ENCODE data around the gene HOXB7.
A peak's percentile ranks its signal among the peaks of the same experiment; 100 is the strongest.

The HOXB7 gene

DNA sequence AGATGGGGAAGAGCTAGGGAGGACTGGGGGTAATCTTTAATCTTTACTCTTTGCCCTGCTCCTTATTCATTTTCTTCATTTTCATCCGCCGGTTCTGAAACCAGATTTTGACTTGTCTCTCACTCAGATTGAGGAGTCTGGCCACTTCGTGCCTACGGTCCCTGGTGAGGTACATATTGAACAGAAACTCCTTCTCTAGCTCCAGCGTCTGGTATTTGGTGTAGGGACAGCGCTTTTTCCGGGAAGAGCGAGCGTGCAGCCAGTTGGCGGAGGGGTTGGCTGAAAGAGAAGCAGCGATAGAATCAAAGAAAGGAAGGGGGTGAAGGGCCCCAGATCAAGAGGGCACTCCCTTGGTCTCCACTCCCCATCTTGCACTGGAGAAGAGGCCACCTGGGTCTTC, 12.0 kb upstream of the HOXB7 start:
- DNase-seq: no peak

DNA sequence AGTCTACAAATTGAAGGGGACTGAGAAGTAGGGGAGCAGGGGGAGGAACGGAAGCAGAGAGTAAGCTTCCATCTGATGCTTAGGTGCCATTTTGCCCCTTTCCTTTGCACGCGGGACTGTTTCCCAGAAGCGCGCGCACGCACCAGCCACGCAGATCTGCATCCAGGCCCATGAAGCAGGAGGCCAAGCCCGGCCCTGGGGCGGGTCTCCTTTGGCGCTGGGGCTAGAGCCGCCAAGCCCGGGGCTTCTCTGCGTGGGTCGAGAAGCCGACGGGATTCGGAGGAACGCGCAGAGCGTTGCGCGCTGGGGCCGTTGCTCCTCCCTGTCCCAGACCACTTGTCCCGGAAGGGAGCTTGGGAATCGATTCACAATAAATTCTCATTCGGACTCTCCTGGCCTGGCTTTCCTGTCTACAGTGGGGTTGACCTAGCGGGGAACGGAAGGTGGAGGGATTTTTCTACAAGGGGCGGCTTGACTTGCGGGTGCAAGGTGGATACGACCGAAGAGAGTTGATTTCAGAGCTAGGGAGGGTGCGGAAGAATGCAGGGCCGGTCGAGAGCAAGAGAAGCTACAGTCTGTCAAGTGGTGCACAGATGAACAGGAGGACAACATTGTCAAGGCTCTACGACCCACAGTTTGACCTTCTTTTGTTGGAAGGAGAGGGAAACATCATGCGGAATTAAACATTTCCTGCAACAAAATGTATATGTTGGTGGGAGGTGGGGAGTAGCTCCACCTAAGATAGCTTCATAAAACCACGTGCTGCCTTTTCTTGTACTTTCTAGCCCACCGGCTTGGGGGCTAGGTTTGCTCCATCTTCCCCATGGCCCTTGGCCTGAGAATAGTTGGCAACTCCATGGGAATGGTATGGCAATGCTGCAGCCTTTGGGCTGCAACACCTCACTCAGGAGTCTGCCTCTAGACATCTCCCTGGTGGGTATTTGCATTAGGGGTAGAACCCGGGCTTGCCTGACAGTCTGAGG, 10.9 kb upstream of the HOXB7 start:
- DNase-seq: no peak

DNA sequence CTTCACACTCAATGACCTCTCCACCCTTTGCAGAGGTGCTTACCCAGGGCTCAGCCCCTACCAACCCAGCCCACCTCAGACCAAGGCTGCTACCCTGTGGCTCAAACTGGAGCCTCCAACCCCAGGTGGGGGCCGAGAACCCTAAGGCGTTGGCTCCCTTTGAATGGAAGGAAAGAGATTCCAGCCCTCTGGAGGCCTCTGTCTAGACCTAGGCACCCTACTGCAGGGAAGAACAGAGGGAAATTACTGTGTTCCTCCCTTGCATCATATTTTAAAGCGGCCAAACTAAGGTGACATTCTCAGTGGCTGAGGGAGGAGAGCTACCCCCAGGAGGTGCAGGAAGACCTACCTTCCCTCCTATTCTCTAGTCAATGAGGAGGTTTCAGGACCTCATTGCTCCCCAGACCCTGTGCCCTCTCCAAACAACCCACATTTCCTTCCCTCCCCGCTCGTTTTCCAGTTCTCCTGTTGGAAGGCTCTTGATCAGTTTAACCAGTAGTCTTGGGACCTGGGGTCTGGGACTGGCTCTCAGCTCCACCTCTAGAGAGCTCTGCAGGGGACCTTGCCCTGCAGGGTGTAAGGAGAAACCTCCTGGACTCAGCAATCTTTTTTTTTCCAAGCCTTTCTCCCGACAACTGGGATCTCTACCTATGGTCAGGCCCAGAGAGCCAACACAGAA, 9.8 kb upstream of the HOXB7 start:
- no peak for DNase-seq

DNA sequence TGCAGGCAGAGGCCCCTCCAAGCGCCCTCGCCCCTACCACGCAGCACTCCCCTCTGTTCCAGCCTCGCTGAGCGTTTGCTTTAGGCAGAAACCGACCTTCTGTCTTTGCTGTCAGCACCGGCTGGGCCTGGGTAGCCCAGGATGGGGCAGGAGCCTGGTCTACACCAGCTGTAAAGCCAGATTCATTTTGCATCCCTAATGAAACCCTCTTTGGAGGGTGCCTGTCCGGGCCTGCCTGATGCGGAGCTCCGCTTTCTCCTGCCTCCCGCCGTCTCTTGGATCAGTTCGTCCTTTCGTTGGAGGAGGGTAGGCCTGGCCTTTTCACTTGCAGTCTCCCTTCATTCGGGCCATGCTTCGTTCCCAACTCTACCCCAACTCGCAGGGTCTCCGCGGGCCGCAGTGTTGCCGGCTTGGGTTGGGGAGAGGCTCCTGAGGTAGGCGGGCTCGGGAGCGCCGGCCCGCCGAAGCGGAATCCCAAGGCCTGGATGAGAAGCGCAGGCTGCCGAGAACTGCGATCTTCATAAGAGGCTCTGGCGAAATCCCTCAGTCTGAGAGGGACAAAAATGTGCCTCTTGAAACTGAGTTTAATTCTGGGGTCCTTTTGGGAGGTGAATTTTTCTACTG, 9.1 kb upstream of the HOXB7 start:
- DNase-seq: no peak

DNA sequence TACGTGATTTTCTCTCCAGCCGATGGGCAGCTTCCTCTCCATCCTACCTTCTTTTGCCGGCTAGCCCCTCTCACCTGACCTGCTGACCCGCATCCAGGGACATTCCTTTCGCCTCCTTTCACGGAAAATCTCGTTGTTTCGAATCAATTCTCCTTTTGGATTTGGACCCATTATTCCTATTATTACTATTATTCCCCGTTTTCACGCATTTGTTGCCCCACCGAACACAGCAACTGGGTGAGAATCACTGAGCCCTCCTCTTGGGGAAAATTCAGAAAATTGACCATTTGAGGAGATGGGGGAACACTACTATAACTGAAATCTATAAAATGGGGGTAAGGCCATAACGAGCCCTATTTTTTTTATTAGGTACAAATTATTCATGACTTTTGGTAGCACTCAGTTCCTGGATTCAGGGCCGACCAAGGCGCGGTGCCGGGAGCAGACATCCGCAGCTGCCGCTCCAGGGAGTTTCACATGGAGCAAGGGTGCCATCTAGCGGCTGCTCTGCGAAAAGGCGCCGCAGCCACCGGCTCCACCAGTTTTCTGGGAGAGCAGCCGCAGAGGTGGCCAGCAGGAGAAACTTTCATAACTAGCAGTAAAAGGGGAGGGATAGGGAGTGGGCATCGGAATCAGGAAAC, 7.6 kb upstream of the HOXB7 start:
- peak; percentile 82 for DNase-seq

DNA sequence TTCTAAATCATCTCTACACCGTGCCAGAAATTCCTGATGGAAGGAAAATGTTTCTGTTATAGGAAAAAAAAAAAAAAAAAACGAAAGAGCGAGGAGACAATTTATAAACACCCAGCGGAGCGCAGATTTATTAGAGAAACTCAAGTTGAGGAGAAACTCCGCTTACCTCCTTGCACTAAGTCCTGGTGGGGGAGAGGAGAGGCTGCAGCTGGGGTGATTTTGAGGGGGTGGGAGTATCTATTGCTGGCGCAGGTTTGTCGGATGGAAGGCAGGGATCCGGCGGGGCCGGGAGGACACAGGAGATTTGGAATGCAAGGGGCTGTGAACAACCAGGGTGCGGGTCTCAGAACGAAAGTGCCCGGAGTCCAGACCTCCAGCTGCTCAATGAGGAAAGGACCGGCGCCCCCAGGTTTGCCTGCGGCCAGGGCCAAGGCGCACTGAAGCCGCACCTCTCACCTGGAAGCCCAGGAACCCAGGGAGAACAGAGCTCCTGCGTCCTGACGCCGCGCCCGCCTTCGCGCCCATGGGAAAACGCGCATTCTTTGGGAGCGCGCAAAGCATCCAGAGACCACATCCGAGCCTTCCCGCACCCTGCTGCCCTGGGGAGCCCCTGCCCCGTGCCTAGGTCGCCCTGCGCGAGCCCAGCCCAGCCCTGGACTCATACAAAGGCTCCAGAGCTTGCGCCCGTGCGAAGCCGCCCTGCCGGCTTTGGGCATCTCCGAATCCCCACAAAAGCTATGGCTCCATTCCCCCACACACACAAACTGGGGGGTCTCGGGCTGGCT, 6.8 kb upstream of the HOXB7 start:
- no peak for DNase-seq

DNA sequence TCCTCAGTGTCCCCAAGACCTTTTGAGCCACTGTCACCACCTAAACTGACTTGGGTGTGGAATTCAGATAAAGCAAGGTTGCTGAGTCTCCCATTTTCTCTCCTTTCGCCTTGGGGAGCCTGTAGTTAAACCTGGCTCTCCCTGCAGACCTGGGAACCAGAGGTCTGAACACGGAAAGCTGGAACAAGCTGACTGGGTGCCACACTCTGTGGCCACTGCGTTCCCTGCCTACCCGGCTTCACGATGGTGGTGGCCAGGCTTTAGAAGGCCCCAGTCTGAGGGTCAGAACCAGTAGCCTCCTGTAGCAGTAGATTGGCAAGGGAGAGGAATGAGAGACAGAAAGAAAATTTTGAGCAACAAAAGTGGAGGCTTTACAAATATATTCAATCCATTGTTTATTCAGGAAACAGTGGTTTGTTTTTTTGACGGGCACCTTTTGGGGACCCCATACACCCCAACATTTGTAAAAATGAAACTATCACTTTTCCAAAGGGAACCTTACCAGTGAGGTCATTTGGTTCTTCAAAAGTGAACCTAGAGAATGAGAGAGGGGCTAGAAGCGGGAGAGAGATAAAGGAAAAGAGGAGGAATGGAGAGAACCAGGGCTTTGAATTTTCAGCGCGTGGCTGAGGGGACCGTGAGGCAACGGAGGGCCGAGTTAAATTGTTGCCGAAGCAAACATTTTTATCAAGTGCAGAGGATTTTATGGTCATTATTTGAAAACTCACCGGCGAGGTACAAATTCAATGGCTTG, 6.1 kb upstream of the HOXB7 start:
- no peak for DNase-seq

DNA sequence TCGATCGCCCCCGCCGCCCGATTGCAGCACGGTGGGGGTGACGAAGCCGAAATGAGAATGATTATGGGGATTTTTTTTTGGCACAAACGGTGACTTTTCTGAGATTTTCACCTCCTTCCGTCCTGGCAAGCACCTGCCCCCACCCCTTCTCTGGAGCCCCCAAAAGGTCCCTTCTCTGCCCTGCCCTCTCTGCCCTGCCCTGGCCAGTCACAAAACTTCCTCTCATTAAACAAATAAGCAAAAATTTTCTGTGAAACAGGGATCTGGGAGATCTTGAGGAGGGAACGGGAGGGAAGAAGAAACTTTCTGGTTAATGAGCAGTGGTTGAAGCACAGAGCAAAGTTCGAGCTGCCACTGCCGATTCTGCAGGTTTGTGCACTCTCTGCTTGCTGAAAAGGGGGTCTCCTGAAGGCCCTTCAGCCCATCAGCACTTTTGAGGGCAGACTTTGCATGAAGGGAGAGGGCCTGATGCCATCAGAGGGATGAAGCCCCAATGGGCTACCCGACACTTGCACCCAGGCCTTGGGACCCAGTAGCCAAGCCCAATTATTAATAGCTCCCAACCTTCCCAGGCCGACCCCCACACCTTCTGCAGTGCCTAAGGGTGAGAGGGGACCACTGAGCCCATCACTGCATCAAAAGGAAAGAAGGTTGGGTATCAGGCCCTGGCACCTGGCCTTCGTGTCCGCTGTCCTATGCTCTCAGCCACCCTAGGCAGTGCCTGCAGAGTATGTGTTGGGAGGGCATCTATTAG, 5.3 kb upstream of the HOXB7 start:
- no peak for DNase-seq

DNA sequence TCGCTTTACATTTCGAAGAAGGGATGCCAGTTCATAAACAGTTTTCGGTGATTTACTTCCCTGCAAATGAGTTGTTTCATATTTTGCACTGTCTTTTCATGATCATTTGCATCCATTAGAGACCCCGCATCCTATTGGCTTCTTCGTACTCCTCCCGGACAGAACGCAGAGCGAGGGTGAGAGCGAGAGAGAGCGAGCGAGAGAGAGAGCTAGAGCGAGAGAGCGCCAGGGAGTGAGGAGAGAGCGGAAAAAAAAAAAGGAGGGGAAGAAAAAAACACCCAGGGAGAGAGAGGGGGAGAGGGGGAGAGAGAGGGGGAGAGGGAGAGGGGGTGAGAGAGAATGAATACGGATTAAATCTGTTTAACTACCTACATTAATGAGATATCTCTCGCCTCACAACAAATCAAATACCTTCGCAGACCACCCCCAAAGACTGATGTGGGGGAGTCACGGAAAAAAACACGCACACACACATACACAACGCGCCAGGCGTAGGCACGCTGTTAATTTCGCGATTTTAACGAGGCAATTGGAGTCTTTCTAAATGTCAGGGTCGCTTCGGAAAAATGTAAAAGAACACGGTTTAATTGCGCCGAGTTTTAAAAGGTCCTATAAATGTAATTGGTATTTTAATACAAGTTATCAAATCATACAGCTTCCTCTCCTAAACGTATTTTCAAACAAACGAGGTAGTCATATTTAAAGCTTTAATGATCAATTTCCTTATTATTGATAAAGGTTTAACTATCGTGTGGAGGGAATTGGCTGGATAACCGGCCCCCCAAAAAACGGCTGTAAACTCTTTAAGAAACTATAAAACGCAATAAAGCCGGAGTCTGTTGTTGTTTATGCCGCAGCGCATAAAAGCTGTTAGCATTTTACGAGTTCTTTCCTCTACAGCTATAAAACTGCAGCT, 4.5 kb upstream of the HOXB7 start, which contains the start of gene HOXB8:
Gene HOXB8 (minus strand): TSS at position 246 of the 916 bp plus-strand sequence. CDS start 588 bp downstream, outside the sequence.
- DNase-seq: no peak

DNA sequence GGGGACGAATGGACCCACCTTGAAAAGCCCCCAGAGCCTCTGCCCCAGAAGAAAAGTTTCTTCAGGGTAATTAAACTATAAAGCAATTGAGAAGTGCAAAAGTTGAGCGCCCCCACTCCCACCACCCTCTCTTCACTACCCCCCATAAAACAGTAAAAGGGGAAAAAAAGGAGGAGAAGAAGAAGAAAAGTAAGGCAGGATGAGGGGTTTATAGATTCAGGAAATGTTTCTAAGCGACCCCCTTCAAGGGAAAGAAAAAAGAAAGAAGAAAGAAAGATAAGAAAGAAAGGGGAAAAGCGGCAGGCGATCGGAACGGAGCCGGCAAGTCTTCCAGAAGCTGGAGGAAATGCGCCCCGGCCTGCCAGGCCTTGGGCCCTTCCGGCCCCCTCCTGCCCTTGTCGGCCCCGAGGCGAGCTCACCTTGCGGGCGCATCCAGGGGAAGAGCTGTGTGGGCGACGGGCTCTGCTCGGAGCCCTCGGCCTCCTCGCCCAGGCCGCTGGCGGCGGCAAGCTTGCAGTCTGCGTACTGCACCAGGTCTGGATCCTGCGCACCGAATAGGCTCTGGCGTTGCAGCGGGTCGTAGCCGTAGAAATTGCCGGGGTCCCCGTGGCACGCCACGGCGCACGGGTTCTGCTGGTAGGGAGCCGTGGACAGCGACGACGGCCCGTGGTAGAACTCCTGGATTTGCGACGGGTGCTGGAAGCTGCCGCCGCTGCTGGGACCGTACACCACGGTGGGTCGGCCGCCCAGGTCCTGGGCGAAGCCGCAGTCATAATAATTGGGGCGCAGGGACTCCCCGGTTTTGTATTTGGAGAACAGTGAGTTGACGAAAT, 3.3 kb upstream of the HOXB7 start:
- peak; percentile 25 for DNase-seq

DNA sequence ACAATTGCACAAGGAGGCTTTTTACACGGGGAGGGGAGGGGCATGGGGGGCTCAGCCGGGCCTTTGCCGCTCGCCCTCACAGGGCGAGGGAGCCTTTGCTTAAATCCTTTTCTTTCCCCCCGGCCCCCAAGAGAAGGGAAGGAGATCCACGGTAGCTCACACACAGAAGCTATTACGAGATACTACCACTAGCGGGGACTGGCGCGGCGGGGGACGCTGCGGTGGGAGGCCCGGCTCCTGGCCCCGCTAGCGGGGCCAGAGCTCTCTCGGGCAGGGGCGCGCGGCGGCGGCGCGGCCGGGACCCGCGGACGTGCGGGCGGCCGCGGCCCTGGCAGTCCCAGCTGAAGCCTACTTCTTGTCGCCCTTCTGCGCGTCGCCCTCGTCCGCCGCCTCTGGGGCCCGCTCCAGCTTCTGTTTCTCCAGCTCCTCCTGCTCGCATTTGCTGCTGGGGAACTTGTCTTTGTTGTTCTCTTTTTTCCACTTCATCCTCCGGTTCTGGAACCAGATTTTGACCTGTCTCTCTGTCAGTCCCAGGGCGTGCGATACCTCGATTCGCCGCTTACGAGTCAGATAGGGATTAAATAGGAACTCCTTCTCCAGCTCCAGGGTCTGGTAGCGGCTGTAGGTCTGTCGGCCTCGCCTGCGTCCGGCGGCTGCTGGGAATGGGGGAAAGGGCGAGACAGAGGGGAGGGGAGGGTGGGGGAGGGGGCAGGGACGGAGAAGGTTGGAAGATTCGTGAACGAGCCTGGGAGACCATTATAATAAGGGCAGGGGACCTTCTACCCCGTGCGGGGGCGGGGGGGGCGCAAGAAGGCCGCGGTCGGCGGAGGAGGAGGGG, 2.3 kb upstream of the HOXB7 start:
- DNase-seq: peak; percentile 43

DNA sequence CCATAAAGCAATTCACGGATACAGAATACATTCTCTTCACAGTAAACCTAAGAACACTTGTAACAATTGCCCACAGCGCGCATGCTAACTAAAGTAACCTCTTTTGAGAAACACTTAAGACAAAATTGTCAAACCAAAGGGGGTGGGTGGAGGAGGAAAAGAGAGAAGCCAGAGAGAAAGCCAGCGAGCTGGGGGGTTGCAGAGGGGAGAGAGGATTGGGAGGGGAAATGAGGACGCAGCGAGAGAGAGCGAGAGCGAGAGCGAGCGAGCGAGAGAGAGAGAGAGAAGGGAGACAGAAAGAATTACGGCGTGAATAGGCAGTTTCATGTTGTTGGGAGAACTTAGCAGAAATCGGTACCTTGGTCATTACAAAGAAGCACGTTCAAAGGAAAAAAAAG, 1.6 kb upstream of the HOXB7 start:
- DNase-seq: peak; percentile 68

DNA sequence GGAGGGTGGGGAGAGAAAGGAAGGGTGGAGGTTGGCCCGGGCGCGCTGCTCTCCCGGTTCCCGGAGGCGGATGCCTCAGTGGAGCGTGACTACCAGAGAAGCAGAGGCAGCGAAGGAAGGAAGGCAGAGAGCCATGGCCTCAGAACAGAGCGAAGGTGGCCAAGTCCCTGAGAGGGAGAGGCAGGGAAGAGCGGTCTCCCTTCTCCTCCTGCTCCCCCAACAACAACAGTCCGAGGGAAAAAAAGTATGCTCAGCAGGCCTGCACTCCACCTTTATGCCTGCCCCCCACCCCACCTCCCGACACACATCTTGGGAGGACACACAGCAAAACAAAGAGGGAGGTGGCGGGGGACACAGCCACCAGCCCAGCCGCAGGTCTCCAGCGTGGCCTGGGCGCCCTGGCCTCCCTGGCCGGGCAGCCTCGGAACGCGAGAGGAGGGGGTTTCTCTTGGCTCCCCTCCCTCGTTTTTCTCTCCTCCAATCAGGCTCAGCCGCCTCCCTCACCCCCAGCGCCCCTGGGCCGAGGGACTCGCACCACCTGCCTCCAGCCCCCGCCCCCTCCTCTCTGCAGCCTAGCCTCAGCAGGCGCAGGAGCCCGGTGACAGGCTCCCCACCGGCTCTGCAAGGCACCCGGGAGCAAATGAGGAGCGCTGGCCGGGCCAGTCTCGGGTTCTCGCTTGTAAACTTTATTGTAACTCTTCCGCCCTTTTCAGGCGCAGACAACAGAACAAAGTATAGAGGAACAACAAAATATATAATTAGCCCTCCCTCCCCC, 1.1 kb upstream of the HOXB7 start:
- DNase-seq: peak; percentile 68

DNA sequence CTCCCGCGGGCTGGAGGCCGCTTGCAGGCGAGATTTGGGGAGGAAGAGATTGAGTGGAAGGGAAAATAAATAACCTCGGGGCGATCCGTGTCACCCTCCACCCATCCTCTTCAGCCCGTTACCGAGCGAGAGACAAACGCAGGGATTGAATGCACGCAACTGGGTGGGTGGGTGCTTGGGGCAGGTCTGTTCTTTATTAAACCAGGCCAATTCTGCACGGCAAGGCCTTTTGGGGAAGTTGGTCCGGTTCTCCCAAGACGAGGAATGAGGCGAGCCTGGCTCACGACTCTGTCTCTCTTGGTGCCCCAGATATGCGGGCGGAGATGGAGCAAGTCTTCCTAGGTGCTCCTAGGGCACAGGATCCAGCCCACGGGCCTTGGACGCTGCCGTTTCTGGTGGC, 396 bp upstream of the HOXB7 start:
- DNase-seq: no peak

DNA sequence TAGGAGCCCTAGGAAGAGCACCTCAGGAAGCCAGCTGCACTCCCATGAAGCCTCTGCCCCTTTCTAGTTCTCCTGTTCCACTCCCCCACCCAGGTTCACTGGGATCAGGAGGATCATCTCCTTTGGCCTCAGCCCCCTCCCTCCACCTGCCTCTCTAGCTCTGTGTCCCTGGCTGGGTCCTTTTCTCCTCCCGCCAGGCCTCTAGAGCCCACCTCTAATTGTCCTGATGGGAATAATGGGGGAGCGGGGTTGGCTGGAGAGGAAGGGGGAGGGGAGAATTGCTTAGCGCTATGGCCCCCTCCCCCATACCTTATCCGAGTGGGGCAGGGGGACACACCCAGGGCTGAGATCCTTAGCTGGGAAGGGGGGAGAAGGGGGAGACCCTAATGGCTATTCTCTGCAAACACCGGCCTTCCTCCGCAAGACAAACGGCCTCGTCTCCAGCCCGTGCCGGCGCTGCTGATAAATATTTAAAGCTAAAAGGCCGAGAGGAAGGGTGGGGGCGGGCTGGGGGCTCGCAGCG, 997 bp downstream of the HOXB7 start:
- no peak for DNase-seq

DNA sequence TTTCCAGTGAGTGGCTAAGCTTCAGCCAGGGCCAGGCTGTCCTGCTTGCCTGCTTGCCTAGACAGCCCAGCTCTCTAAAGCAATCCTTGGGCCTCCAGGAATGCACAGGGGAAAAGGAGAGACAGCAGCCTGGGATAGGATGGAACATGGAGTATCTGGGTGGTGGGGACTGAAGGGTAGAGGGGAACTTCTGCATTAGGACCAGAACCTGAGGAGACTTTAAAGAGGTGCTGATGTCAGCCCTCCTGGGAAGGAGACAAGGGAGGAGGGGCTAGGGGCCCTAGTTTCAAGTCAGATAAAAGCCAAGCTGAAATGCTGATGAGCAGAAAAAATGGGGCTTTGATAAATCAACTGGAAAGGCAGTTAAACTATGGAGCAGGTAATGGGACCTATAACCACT, 1.8 kb downstream of the HOXB7 start:
- no peak for DNase-seq

DNA sequence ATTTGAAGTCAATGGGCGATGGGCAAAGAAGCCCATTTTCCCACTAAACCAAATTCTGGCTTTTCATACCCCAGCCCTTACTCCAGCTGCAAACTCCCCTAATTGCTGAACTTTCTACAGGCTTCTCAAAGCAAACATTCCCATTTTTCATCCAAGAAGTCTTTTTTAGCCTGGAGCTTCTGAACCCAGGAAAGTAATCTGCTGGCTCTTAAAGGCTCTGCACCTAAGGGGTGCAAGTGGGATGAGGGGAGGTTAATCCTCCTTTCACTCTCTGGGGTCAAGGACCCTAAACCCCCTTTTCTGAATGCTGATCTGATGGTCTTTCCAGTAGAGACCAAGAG, 2.4 kb downstream of the HOXB7 start:
- DNase-seq: no peak
